Fibroblast of pulmonary artery (primary cell): ENCODE measurements around the gene FILIP1L.
A peak's percentile ranks its signal among the peaks of the same experiment; 100 is the strongest.
"Not testable (repeated sequence)": the region's sequence is repeated elsewhere in the genome, so short reads cannot be mapped to it uniquely, and the experiment has no call there.

Experiments
- DNase-seq: peaks from one replicate; pipeline ENCODE4 v3.0.0-alpha.2; 2010; ENCODE audit warnings: low read depth
- H3K4me3 ChIP-seq: replicated peaks from 2 replicates; pipeline ENCODE4 v1.5.1; 2011; ENCODE audit warnings: low read depth, mild to moderate bottlenecking, control low read depth, low read length, moderate library complexity
- CTCF ChIP-seq: IDR thresholded peaks from 2 replicates; pipeline ENCODE4 v1.5.1; 2011; ENCODE audit warnings: mild to moderate bottlenecking, control low read depth, low read length, inconsistent platforms; ENCODE audit errors: missing control alignments

The FILIP1L gene

GRCh38 chr3:100060685-100061484 is 53.4 kb downstream of the FILIP1L start:
- DNase-seq, result no peak
- H3K4me3 ChIP-seq, result no peak overlapping the region
- no peak for TF ChIP-seq CTCF

GRCh38 chr3:100059472-100059871 is 54.8 kb downstream of the FILIP1L start:
- DNase-seq, result no peak
- H3K4me3 ChIP-seq, result no peak overlapping the region
- no peak for TF ChIP-seq CTCF

- DNase-seq, result peak; percentile 34
- TF ChIP-seq CTCF, result peak; percentile 13
- H3K4me3 ChIP-seq, result no peak overlapping the region
Observed at GRCh38 chr3:100057716-100058575, 56.4 kb downstream of the FILIP1L start.

- no peak for TF ChIP-seq CTCF
- no peak overlapping the region for H3K4me3 ChIP-seq
- DNase-seq, result no peak
Observed at GRCh38 chr3:100053951-100054620, 60.2 kb downstream of the FILIP1L start.

- not testable (repeated sequence) for H3K4me3 ChIP-seq, DNase-seq
Observed at GRCh38 chr3:100051513-100051912, 62.8 kb downstream of the FILIP1L start.

- no peak for DNase-seq
- no peak for TF ChIP-seq CTCF
- no peak overlapping the region for H3K4me3 ChIP-seq
Observed at GRCh38 chr3:100048248-100048647, 66.1 kb downstream of the FILIP1L start.

- TF ChIP-seq CTCF, result no peak
- no peak overlapping the region for H3K4me3 ChIP-seq
- peak; percentile 64 for DNase-seq
Observed at GRCh38 chr3:100047455-100048141, 66.7 kb downstream of the FILIP1L start.
